Activated CD4-positive, alpha-beta T cell treated with anti-CD3 and anti-CD28 coated beads, Interleukin-2, Interleukin-4, amounts not matched to agents 100 ng/mL and 50 ng/mL, durations not matched to agents 16 hours and 8 hours (primary cell): ENCODE measurements around the gene FBXL14.

Source experiments
- DNase-seq: peaks from one replicate; pipeline ENCODE4 v3.0.0-alpha.2; 2020; ENCODE audit warnings: low spot score

Gene FBXL14

DNA sequence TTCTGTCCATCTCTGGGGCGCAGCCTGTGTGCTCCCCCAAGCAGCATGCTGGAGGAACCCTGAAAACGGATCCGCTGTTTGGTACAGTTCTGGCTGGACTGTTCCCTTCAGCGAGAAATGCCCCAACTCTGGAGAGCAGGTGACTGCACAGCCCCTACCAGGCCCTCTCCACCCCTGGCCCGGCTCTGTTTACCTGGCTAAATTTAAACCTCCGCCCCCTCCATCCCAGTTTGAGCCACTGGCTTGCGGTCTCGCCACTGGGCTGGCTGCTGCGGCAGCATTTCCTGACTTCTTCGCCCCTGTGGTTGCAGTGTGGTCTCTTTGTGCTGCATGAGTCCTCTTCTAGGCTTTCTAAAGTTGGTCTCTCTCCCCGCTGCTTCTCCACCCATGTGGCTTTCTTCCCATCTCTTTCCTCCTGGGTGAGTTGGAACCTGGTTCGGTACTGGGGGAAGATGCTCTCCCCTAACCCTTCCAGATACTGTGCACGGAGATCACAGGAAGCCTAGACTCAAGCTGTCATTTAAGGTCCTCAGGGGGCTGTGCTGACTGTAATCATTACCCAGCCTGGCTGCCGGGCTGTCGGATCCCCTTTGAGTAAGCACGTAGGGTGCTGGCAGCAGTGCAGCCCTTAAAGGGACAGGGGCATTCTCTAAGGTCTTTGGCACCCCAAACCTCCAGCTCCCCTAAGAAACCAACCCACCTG is 60.6 kb downstream of the FBXL14 start:
- DNase-seq, result peak; percentile 77

DNA sequence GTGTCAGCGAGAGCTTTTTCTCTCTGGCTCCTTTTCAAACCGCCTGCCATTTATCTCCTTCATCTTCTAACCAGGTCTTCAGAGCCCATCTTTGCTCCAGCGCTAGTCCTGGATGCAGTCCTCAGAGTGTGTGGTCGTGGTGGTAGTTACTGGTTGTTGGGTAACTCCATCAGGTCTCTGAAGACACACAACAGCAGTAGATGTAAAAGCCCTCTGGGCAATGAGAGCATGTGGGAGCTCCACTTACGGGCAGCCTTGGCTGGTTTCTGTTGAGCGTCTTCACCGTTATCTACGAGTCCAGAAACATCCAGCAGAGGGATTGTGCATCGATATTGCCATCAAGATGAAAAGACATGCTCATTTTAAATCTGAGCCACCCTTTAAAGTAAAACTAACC is 61.2 kb downstream of the FBXL14 start:
- DNase-seq, result peak; percentile 37

DNA sequence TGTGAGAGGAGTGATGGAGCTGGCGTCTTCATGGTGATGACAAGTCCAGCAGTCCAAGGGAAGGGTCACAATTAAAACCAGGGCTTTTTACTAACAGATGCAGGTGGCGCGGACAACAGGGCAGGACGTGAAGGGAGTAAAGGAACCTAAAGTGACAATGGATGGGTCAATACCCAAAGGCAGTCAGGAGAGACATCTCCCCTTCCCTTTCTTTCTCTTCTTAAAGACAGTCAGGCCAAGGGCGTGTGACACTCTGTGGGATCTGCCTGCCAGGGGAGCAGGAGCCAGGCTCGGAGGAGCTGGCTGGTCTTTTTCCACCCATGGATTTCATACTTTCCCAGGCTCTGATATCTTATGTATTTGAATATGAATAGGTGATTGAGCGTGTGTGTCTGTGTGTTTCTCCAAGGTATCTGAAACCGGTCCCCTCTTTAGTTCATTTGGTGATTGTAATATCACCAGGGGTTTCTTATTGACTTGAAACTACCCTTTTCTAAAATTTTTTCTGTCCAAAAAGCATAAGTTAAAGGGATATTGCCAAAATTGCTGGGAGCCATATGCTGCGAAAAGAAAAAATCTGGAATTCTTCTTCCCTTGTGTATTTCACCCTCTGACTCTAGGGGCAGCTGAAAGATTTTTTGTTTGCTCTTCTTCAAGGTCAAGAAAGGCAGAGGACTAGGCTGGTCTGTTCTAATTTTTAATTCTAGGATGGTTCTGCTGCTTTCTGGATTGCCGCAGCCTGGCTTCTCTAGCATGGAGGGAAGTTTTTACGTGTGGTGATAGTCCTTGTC is 61.8 kb downstream of the FBXL14 start:
- DNase-seq, result no peak

DNA sequence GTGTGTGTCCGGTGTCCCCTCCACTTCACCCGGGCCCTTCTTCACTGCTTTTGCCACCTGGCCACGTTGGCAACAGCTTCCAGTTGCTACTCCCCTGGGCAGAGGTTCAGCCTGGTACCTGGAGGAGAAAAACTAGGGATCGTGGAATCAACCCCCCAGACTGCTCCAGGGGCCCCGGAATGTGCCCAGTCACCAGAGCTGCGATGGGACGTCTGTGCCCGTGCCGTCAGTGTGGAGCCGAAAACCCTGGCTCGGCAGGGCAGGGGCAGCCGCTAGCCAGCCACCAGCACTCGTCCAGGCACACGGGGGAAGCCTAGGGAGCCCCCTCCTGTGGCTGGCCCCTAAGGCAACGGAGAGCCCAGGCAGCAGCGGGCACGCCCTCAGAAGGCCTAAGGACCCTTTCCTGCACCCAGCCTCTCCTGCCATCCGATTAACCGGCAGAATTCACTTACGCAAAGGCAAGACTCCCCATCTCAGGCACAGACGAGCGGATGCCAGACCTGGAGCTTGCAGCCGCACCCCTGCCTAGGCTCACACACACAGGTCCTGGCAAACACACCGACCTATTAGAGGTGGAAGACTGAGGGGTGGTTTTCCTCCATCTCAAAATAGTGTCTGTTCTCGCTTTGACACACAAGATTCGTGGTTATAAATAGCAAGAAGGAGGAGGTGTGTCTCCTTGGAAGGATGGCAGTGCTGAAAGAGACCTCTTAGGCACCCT is 62.6 kb downstream of the FBXL14 start:
- peak; percentile 50 for DNase-seq

DNA sequence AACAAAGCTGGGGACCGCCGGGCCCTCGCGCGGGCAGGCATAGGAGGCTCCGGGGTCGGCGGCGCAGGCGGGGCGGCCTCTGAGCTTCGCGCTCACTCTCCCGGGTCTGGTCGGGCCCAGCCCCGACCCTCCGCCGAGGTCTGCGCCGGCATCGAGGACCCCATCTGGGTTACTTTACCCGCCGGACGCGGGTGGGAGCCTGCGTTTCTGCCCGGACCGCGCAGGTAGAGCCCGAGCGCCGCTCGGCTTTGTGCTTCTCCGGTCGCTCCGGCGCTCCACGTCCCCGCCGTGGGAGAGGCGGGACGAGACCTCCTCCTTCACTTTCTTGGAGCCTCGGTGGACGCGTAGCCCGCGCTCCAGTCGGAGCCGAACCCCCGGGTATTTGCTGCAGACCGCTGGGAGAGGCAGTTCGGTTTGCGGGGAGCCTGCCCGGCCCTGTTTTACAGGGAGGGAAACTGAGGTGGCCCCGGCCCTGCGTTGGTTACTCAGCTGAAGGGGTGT is 63.2 kb downstream of the FBXL14 start:
- no peak for DNase-seq

DNA sequence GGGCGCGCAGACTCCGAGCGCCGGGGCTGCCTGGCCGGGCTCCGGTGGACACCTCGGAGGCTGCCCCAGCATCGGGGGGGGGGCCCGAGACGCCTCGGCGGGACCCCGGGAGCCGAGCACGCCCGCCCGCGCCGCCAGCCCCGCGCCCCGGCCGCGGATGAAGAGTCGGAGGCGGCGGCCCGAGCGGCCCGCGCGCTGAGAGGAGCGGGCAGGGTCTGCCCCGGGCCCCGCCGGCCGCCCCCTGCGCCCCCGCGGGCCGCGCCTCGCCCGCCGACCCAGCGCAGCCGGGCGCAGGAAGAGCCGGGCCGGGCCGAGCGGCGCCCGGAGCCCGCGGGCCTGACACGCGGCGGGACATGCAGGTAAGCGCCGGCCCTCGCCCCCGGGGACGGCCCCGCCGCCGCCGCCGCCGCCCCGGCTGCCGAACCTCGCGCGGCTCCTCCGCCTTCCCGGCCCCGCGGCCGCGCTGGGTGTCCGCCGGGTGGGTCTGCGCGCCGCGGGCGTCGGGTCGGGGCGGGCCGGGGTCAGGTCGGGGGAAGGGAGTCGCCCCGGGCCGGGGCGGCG is 63.7 kb downstream of the FBXL14 start:
- no peak for DNase-seq

DNA sequence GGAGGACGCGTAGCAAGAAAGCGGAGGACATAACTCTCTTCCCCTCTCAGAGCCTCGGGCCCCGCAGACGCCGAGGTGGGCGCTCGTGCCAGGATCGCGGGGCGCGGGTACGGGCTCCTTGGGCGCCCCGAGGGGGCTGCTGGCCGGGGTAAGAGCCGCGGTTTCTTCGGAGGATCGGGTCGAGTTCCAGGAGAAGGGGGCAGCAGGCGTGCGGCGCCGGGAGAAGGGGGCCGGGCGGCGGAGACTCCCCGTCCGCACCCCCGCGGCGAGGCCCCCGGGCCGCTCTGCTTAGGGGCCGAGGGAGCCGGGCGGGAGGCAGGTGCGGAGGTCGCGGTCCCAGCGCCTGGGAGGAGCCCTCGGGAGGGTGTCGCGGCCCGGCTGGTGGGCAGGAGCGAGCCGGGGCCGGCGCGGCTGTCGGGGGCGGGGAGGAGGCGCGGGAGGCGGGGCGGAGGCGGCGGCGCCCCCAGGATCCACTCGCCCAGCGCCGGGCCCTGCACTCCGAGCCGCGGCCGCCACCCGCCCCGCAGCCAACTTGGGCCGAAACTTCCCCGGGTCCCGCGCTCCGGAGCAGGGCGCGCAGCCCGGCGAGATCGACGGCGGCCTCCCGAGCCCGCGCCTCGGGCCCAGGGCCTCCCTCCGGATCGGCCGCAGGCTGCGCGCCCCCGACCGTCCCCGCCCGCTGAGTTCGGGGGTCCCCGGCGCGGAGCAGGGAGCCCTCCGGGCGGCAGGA is 64.4 kb downstream of the FBXL14 start:
- no peak for DNase-seq

DNA sequence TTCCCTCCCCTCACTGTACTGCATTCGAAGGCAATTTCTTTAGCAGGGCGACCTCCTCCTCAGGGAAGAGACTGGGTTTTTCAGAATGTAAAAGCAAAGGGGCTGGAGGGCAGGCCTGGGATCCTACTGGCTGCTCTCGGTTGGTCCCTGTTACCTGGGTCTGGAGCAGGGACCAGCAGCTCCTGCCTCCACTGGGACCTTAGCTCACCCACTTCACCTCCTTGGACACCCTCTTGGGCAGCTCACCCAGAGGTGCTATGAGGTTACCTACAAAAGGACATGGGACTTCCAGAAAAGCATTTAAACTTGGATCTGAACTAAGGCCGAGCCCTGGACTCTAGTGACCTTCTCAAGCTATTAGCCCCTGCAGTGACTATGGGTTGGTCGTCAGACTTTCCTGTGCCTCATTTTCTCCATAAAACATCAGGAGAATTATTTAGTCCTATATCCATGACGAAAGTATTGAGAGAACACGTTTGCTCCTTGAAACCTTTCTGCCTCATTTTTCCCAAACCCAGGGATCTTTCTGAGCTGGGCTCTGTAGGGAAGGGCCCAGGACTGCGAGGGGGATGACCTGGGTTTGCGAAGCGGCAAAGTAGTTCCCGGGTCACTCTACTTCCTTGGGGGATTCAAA is 65.0 kb downstream of the FBXL14 start:
- no peak for DNase-seq

DNA sequence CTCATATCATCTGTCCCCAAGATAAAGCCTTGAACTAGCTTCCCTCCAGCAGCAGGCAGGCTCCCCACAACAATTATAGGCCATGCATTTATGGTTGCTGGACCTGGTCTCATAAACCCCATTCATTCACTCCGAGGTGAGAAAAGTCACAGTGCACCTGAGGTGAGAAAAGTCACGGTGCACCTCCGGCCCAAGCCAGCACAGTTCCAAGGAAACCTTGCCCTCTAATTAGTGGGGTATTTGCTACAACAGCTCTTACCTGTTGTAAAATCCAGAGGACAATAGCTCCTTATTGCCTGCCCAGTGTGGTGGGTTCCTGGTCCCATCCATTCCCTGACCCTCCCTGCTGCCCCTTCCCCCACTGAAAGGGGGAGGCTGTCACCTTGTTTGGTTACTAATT is 65.6 kb downstream of the FBXL14 start:
- no peak for DNase-seq

DNA sequence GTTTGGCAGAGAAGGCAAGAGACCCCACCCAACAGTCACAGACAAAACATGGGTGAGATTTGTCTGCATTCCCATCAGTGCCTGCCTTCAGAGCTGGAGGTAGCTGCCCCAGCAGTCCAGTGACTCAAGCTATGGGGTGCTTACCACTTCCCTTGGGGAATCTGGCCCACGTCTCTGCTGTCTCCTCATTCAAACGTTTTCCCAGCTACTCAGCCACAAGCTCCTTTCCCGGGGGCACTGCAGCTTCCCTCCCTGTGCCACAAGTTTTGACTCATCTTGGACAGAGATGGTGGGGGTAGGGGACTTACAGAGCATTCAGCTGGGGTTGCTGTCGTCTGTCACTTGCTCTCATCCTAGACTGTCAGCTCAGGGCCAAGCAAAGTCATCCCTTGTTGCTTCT is 66.6 kb downstream of the FBXL14 start:
- no peak for DNase-seq

DNA sequence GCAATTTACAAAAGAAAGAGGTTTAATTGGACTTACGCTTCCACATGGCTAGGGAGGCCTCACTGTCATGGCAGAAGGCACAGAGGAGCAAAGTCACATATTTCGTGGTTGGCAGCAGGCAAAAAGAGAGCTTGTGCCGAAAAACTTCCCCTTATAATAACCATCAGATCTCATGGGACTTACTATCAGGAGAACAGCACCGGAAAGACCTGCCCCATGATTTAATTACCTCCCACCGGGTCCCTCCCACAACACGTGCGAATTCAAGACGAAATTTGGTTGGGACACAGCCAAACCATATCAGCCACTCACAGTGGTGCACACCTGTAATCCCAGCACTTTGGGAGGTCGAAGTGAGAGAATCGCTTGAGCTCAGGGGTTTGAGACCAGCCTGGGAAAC is 68.5 kb downstream of the FBXL14 start:
- no peak for DNase-seq

DNA sequence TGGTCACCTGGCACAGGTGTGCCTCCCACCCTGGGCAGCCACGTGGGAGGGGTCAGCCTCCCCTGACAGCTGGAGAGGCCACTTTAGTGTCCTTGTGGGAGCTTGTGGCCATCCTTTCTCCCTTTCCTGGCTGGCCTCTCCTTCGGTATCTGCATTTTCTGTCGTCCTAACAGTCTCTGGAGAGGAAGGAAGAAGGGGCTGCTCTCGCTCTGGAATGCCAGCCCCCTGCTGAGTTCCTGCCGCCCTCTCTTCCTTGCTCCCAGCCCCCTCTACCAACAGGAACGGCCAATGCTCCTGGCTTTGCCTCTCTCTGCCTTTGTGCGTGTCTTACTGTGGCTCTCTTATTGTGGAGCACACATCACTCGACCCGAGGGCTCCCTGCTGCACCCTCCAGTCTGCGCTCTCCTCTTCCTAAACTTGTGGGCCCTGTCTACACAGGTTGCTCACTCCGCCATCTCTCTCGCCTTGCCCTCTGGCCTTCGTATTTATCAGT is 70.8 kb downstream of the FBXL14 start:
- no peak for DNase-seq

DNA sequence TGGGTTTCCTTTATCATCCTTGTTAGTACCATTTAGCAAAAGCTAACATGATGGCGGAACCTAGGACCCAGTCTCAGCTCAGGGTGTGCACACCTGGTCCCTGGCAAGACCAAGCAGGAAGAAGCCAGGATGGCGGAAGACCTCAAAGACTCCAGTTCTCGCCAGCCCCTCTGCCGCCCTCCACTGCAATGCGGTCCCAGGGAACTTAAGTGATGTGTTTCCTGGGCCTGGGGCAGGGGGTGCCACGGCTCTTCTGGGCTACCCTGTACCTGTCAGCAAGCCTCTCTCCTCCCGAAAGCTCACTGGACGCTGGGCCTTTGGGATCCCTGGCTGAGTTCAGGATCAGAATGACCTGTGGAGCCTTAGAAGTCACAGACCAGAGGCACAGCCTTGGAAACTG is 71.3 kb downstream of the FBXL14 start:
- no peak for DNase-seq

DNA sequence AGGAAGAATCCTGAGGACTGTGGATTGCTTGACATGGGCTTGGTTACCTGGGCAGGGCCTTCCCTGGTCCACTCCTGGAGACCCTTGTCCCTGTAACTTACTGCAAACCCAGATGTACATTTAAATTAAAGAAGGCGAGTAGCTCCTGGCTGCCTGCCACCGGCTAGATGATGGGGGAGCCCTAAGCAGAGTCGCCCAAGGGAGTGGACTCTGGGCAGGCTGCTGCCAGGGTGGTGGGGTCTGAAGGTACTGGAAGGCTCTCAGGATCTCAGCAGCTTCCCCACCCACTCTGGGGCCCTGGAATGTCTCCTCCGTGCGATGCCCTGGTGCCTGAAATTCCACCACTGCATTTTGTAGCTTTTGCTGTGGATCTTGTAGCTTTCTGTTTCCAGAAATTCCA is 74.7 kb downstream of the FBXL14 start:
- DNase-seq, result no peak

DNA sequence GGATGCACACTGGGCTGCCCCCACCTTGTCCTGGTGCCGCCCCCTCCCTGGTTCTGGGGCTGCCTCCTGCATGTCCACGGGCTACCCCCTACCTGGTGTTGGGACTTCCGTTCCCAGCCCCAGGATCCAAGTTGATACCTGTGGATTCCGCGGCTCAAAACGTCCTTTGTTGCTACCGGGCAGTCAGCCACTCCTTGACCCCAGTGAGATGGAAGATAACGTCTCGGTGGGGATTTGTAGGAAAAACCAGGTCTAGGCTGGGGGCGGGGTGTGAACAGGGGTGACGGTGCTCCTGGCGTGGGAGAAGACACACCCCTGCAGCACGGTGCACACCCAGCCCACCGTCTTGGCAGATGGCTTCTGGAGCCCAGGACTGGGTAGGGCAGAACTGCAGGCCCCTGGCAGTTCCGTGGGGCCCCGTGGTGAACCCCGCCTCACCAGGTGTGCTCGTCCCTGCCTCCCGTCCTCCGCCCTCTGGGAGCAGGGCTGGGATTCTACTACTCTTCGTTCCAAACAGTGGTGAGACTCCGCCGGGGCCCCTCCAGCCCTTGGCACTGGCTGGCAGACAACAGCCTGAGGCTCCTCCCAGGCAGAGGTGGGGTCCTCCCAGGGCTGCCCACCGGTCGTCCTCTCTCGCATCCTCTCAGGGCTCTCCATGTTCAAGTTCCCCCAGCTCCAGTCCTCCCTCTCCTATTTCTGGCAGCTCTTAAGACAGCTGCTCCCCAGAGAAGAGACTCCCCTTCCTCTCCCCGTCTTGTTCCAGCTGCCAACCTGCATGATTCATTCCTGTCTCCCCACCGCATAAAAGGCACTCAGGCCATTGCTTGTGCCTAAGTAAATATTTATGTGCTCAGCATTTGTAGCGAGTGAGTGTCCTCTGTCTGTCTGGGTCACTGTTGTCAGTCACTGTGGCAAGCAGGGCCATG is 75.5 kb downstream of the FBXL14 start:
- no peak for DNase-seq

DNA sequence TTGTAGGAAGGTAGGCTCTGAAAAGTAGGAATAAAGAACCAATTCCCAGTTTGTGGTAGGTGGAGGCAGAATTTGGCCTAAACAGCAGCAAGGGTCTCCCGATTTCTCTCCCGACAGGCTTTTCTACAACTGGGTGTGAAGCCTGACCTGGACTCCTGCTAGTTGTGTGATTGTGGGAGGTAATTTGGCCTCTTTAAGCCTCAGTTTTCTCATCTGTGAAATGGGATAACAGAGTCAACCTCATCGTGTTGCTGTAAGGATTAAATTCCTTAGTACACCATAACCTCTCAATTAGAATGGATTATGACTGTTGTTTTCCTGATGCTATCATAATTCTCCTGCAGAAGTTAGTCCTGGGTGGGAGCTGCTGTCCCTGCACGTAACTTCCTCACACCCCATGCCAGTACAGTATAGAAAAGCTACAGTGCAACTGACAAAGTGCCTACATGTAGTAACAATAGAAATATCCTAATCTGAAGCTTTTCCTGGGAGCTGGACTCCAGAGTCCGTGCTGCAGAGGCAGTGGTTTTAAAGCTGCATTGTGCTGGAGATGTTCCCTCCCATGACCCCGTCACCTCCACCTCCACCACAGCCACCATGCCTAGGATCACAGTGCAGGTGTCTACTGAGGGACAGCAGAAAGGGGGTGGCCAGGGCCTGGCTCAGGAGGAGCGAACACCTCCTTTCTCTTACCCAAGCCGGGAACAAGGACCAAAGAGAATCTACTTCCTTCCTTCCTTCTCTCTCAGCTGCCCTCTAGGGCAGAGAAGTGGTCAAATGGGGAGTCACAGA is 76.5 kb downstream of the FBXL14 start:
- no peak for DNase-seq

DNA sequence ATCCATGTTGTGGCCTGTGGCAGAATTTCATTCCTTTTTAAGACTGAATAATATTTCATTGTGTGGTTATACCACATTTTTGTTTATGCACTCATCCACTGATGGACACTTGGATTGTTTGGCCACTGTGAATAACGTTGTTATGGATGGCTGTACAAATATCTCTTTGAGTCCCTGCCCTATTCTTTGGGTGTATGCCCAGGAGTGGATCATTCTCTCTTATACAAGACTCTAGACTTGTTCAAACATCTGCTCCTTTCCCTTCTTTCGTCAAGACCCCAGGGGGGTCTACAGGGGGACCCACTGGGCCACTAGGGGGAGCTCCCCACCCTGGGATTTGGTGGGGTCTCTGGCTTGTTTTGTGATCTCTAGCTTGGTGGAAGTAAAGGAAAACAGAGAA is 77.4 kb downstream of the FBXL14 start:
- DNase-seq, result no peak
